HEK293T (cell line): Measurements from ENCODE around the gene ARHGEF1.

Experiments
- BHLHE40 ChIP-seq: fragments of 450-650 bp; IDR thresholded peaks from 2 replicates; pipeline ENCODE4 v1.6.1; 2016; ENCODE audit warnings: mild to moderate bottlenecking, moderate library complexity, borderline replicate concordance
- FOXA1 ChIP-seq: fragments of 450-650 bp; IDR thresholded peaks from 2 replicates; pipeline ENCODE4 v1.6.1; 2016; ENCODE audit warnings: mild to moderate bottlenecking
- FOXK2 ChIP-seq: fragments of 450-650 bp; IDR thresholded peaks from 2 replicates; pipeline ENCODE4 v1.6.1; 2016; ENCODE audit warnings: mild to moderate bottlenecking
- FOXM1 ChIP-seq: fragments of 450-650 bp; IDR thresholded peaks from 2 replicates; pipeline ENCODE4 v1.6.1; 2017; ENCODE audit warnings: mild to moderate bottlenecking, borderline replicate concordance
- LEF1 ChIP-seq: fragments of 450-650 bp; IDR thresholded peaks from 2 replicates; pipeline ENCODE4 v1.6.1; 2017; ENCODE audit warnings: mild to moderate bottlenecking, borderline replicate concordance
- SP1 ChIP-seq: fragments of 450-650 bp; IDR thresholded peaks from 2 replicates; pipeline ENCODE4 v1.6.1; 2017
- SUZ12 ChIP-seq: fragments of 450-650 bp; IDR thresholded peaks from 2 replicates; pipeline ENCODE4 v1.6.1; 2016; ENCODE audit warnings: mild to moderate bottlenecking

GRCh38 chr19:41915021-41915775 lies 32.2 kb downstream of the ARHGEF1 start:
- TF ChIP-seq FOXK2 (no peak), SP1 (no peak), SUZ12 (no peak), BHLHE40 (no peak), FOXM1 (no peak), FOXA1 (no peak), LEF1 (no peak)
